ENCODE results near the gene HCN2.

DNA sequence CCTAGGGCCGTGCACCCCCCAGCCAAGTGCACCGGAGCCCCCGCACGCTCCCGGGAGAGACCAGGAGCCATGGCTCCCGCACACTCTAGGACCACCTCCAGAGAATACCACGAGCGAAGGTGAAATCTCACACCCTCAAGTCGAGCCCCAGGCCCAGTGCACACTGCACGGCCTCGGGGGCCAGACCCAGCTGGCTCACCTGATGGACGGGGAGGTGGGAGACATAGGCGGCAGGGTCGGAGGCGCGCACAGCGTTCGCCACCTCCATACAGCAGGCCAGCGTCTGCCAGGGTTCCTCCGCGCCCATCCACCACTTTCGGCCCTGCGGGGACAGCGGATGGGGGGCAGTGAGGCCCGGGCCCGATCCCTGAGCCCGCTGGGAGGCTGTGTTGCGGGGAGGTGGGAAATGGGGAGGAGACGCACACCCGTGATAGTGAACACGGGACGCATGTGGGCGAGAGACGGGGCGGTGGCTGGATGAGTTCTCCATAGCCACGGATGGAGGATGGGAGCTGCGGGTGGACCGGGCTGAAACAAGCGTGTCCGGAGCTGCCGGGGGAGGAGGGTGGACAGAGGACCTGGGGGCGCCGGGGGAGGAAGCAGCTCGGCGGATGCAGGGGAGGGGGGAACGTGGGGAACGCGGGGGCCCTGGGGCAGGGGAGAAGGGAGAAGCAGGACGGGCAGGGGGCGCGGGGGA lies 30.6 kb downstream of the HCN2 start:
- TF ChIP-seq, protein P1, sequence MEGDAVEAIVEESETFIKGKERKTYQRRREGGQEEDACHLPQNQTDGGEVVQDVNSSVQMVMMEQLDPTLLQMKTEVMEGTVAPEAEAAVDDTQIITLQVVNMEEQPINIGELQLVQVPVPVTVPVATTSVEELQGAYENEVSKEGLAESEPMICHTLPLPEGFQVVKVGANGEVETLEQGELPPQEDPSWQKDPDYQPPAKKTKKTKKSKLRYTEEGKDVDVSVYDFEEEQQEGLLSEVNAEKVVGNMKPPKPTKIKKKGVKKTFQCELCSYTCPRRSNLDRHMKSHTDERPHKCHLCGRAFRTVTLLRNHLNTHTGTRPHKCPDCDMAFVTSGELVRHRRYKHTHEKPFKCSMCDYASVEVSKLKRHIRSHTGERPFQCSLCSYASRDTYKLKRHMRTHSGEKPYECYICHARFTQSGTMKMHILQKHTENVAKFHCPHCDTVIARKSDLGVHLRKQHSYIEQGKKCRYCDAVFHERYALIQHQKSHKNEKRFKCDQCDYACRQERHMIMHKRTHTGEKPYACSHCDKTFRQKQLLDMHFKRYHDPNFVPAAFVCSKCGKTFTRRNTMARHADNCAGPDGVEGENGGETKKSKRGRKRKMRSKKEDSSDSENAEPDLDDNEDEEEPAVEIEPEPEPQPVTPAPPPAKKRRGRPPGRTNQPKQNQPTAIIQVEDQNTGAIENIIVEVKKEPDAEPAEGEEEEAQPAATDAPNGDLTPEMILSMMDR (IDR thresholded peaks at IDR 0.05): no peak
- TF ChIP-seq POLR2AphosphoS5 (IDR thresholded peaks at IDR 0.05): no peak
- no peak for TF ChIP-seq POLR2A (IDR thresholded peaks at IDR 0.05)
